ENCODE data around the gene DIAPH3.

DIAPH3 gene

DNA sequence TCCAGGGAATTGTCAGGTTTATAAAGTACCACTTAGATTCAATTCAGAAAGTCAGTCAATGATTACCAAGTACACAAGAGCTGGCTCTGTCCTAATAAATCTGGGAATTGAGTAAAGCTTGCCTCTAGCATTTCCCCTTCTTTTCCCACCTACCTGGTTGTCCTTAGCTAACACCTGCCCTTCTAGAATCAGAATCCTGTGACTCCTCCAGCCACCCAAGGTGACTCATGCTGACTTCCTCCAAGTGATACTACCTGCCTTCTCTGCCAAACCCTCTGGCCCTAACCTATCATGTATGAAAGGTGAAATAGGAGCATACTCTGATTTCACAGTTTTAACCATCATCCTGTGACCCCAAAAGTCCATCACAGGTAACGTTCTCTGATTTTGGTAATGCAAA, 151.2 kb downstream of the DIAPH3 start:
- no peak for DNase-seq

DNA sequence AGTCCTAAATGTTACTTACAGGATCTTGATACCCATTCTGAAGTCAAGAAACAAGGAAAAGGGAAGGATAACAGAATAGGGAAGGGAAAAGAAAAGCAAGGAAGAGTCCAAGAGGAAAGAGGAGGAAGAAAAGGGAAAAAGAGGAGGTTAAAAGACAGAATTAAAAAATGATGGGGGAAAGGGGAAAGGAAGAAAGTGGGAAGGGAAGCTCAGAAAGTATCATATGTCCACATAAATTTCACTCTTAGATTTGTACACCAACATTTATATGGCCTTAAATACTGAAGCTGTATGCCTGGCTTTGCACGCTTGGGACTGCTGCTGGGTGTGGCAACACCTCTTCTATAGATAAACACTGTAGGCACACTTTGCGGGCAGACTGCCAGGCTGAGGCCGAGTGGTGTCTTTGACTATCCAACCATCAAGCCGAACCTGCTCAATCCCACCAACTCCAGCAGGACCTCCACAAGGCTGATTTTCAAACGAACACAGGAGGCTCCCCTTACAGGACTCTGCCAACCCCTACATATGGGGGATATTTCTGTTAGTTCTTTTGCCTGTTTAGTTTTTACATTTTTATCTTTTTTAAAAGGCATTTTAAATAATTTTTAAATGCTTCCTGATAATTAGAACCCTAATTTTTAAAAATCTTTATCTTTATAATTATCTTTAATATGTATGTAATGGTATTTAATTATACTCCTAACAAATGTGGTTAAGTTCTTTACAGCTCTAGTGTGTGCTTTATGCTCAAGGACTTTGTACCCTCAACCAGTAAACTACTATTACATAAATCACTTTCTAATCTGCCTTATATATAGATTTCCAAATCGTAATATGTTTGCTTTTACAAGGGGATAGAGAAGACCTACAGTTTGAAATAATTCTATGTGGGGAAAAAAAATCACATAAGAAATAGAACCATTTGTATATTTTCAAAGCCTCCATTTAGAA, 154.2 kb downstream of the DIAPH3 start:
- DNase-seq, result no peak

DNA sequence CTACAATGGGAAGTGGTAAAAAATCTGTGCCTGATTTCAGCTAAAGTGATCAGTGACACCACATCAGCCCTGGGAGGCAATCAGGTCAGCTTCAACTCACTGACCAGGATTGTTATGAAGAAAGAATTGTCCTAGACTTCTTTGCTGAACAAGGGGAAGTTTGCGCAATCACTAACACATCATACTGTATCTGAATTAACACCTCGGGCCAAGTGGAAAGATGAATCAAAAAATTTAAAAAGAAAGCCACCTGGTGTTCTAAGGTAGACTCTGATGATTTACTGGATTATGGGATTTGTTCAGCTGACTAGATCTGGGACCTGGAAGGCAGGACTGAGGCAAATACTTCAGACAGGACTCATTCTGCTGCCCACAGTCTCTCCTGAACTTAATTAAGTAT, 161.8 kb downstream of the DIAPH3 start:
- no peak for DNase-seq

DNA sequence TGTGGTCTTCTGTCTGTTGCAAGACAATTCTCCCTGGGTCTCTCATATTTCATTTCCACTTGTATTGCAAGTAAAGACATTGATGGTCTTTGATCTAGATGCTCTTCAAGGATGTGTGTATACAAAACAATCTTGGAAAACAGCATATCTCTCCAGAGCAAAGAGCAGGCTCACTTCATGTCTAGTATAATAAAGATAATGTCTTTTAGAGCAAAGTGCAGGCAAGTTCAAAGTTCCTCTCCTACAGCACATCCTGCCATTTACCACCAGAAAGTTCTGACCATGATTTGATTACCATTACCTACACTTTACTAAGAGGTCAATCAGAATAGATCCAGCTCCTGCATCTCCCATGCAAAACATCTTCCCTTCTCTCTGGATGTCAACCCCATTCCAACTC, 162.8 kb downstream of the DIAPH3 start:
- DNase-seq, result no peak

DNA sequence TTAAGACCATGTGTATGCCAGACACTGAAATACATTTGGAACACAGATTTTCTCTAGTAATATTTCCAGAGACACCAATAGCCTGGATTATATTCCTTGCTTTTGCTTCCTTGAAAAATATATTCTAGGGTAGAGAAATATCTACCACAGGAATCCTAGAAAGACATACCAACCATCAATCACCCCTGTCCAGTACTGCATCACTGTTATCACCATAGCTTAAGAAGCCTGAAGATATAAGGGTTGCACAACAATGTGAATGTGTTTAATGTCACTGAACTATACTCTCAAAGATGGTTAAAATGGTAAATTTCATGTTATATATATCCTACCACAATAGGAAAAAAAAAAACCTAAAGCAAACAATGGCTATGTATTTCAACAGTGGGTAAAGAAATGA, 163.6 kb downstream of the DIAPH3 start:
- DNase-seq, result no peak

DNA sequence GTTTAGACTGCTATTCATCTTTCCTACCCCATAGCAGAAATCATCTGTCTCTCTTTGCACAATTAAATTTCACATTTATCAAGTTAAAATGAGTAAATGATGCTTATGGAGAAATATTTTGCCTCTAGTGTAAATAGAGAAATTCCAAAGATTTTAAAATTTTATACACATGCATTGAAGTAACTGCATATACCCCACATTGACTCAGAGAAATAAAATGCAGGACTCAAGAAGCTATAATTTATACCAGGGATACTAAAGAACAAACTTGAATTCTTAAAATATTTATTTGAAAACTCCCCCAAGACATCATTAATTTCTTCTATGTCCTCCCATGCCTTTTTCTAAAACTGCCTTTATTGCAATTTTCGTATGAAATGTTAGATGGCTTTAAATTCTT, 165.8 kb downstream of the DIAPH3 start:
- DNase-seq, result no peak

DNA sequence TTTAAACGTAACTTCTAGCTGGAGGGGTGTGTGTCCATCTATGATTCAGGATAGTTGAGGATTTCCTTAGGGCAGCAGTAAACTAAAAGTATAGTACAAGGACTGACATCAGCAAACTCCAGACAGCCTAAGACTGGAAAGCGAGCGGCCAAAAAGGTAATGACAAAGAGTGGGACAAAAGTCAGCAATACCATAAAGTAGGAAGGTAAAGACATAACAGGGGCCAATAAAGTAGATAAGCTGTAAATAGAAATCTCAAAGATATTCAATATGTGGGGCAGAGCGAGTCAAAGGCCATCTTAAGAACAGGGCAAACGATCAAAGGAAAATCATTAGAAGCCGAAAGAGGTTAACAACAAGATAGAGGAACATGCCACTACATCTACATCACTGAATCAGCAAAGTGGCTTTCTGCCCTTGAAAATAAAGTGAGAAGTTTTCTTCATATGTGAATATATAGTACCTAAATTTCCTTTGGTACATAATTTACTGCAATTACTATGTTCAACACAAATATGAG, 167.2 kb downstream of the DIAPH3 start:
- DNase-seq, result no peak

DNA sequence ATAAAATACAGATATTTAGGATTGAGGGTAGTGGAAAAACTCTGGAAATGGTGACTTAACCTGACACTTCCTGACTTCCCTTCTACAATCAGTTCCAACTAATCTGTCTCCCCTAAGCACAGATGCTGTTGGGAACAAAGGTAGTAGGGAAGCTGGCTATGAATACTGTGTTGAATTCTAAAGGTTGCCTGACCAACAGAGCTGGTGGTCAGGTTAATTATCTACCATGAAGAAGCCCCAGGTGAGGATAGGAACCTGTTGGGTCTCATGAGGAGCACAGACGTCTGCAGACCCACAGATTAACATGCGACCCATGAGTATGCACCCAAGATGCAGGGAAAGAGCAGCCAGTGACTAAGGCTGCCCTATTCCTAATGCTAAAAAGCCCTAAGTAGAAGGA, 172.3 kb downstream of the DIAPH3 start:
- DNase-seq, result no peak

GRCh38 chr13:59982631-59983382, 180.9 kb downstream of the DIAPH3 start:
- no peak for DNase-seq

DNA sequence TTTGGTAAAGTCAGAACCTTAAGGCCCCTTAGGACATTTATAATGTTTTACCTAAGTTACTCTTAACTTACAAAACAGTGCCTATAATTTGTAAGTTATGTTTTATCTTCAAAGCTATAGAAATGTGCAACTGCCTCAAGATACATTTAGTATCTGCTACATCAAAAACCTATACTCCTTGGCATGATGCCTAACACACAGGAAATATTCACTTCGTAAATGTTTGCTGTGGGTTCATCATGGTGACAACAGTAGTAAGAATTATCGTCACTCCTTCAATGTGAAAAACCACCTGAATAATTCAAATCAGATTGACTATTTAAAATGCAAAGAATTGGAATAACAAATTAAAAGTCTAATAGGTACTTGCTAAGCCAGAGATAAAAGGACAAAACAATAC, 184.1 kb downstream of the DIAPH3 start:
- DNase-seq, result no peak

DNA sequence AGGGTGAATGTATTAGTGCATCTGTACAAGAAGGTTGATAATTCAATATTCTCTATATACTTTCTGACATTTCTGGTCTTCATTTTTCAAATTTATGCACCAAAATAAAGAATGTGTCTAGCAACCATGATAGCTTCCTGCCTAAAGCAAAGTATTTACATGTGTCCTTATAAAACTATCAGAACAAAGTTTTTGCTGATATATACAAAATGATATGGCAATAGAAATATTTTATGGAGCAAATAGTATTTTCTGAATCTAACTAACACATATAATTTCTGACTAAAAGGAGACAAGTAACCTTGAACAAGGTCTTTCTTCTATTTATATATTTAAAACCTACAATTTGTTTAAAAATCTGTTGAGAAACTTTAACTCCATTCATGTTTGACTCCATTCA, 184.9 kb downstream of the DIAPH3 start:
- no peak for DNase-seq

GRCh38 chr13:59976856-59977255, 186.9 kb downstream of the DIAPH3 start:
- DNase-seq, result no peak

- DNase-seq, result no peak
Observed at GRCh38 chr13:59975807-59976435, 187.8 kb downstream of the DIAPH3 start.

GRCh38 chr13:59970847-59971246, 192.9 kb downstream of the DIAPH3 start:
- no peak for DNase-seq

DNA sequence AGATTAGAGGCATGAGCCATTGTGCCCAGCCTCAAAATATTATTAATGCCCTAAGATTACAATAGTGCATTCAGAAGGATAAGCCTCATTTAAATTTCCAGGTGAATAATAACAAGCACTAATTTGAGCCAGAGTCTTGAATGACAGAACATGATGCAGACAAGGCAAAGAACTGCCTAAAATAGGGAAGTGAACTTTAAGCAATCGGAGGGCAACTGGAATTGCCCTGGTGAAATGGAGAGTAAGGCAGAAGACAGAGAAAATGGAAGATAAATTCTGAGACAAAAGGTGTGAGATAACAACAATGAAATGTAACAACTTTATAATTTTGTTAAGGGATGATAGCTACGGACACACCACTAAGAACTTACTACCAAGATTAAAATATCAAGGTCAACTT, 199.9 kb downstream of the DIAPH3 start:
- no peak for DNase-seq

DNA sequence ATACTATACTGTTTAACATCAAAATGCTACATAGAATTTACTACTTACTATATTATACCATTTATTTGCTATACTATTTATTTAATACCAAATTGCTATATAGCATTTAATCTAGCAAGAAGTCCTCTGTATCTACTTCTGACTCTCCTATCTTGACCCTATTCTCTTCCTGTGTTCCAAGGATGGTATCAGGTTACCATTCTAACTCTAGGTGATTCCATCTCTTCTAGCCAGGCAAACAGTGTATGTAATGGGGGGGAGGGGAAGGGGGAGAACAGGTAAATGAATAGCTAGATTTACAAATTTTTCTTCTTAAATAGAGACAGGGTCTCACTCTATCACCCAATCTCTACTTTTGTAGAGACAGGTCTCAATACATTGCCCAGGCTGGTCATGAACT, 200.3 kb downstream of the DIAPH3 start:
- no peak for DNase-seq

- no peak for DNase-seq
Observed at GRCh38 chr13:59962343-59962742, 201.4 kb downstream of the DIAPH3 start.

DNA sequence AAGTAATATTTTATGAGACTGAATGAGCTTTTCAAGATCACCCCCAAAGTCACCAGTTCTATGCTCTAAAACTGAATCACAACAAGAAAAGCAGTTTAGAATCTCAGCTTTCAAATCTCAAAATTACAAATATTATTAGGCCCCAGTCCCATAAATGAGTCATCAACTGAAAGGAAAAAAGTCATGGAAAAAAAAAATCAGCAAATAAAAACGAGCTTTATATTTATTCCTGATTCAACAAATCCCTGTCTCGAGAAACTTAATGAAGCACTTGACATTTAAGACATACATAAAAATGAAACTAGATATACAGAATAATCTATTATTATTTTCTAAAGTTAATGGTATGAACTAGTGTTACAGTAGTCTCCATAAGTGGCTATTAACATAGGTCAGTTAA, 203.0 kb downstream of the DIAPH3 start:
- DNase-seq, result no peak

DNA sequence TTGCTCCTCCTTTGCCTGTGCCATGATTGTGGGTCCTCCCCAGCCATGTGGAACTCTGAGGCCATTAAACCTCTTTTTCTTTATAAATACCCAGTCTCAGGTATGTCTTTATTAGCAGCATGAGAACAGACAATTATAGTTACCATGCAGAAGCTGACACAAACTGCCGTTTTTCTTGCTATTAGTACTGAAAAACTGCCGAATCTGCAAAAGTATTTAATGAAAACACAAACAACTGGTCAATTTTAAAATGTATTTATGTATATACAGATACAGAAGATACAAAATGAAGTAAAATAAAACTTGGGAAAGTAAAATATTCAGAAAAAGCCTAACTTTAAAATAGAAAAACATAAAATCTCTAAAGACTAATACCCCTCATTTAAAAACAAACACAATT, 206.3 kb downstream of the DIAPH3 start:
- DNase-seq, result no peak

- DNase-seq, result no peak
Observed at GRCh38 chr13:59954601-59955000, 209.1 kb downstream of the DIAPH3 start.

- DNase-seq, result no peak
Observed at GRCh38 chr13:59951011-59951410, 212.7 kb downstream of the DIAPH3 start.

DNA sequence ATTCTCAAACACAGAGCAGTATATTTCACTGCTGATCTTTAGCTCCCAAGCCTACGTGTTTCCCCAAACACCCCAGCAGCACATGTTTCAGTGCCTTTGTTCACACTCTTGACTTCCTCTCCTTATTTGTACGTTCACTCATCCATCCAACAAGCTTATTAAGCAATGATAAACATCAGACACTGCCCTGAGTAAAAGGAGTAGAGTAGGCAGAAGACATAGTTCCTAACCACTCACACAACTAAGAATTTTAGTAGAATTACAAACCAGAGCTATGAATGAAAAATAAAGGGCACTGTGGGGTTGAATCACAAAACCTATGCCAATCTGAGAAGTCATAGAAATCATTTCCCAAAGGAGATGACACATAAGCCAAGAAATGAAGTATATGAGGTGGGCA, 213.5 kb downstream of the DIAPH3 start:
- no peak for DNase-seq

DNA sequence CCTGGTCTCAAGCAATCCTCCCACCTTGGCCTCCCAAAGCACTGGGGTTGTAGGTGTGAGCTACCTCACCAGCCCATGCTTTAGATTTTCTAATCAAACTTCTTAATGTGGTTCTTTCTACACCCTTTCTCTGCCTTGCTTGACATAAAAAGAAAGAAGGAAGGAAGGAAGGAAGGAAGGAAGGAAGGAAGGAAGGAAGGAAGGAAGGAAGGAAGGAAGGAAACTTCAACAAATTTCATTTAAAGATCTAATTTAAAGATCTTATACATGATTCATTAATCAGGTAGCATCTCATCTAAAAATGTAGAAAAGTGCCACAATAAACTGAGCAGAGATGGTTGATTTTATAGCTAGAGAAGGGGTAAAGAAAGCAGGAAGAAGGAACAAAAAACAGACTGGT, 215.0 kb downstream of the DIAPH3 start:
- no peak for DNase-seq

Measured in activated gamma-delta T cell (primary cell).